UCSD-AML1 (cell line): ENCODE data around the gene ANKRD53.

Experiments used
- DNase-seq: peaks from one replicate; lab custom pipeline; 2025; ENCODE audit not compliant: unreplicated experiment; lab: John Stamatoyannopoulos, UW

The ANKRD53 gene, protein sequence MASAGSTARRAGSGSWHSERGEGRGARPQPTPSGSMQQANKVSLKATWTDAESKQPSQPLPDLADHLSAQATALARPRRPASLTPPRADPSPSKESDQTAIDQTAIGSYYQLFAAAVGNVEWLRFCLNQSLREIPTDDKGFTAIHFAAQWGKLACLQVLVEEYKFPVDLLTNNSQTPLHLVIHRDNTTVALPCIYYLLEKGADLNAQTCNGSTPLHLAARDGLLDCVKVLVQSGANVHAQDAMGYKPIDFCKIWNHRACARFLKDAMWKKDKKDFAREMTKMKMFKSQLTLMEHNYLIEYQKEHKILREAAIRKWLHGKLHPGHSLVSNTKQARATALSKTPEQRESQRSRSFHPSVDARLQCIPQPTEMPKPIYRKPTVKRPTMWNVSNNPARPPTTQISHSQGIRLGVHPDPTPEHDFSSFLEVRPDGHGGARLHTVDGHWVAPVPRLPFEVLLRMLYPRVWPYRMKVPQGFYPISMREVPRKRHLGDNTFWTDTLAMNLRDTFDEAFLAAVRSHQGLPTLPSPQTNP

DNA sequence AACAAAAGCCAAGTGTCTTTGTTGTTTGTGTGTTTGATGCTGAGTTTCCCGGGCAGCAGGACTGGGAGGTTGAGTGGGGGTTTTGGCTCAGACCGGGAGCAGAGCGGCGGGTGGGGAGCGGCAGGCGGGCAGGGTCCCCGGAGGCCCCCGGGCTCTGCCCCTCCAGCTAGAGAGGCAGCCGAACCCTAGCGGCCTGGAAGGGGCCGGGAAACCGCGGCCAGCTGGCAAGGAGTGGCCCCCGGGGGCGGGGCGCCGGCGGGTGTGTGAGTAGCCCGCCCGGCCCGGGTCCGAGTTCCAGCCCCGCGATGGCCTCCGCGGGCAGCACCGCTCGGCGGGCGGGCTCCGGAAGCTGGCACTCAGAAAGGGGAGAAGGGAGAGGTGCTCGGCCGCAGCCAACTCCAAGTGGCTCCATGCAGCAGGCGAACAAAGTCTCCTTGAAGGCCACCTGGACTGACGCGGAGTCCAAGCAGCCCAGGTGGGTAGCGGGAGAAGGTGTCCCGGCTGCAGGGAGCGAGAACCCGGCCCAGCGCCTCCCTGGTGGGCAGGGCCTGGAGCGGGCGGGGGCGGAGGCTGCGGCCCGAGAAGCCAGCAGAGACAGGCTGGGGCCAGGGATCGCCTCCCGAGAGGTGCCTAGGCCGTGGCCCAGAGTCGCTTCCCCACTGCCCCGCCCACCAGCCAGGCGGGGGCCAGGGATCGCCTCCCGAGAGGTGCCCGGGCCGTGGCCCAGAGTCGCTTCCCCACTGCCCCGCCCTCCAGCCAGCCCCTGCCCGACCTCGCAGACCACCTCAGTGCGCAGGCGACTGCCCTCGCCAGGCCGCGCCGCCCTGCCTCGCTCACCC, at the start of gene ANKRD53:
TSS of gene ANKRD53 (plus strand) at position 290 of the 839 bp plus-strand sequence. CDS start at position 306, 16 bp downstream.
- DNase-seq: no peak

DNA sequence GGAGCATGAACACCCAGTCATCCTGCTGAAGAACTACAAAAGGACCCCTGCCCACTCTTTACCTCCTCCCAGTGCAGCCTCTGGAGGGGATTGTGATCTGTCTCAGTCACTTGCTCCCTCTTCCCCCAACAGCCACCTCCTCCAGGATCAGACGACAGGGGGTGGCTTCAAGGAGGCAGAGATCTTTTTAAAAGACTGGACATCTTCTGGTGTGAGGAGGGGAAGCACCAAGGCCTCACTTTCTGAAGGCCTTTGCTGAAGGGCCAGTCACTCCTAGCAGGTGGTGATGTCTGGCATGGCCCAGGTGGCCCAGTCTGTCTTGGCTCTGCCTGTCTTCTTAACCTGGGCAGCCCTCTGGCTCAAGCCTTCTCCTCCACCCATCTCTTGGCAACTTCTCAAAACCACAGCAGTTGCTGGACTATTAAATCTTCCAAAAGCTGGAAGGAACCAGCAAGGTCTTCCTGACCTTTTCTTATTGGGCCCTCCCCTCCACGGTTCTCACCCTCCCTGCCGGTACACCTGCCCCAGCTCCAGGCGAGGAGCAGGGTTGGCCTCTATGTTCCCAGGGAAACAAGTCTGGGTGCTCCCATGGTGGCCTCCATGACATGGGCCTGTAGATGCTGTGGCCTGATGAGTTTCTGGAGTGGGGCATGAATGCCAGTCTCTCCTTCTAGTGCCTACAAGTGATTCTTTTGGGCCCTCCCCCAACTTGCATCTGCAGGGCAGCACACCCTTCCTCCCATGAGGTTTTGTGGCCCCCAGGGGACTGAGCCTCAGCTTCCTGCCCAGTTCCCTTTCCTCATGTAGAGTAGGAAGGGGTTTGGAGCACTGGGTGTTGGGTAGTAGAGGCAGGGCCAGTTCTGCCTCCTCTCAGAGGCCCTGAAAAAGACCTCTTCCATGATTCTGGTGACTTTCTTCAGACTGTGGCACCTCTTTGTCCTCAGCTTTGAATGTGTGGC, 47.8 kb upstream of the ANKRD53 start:
- no peak for DNase-seq

DNA sequence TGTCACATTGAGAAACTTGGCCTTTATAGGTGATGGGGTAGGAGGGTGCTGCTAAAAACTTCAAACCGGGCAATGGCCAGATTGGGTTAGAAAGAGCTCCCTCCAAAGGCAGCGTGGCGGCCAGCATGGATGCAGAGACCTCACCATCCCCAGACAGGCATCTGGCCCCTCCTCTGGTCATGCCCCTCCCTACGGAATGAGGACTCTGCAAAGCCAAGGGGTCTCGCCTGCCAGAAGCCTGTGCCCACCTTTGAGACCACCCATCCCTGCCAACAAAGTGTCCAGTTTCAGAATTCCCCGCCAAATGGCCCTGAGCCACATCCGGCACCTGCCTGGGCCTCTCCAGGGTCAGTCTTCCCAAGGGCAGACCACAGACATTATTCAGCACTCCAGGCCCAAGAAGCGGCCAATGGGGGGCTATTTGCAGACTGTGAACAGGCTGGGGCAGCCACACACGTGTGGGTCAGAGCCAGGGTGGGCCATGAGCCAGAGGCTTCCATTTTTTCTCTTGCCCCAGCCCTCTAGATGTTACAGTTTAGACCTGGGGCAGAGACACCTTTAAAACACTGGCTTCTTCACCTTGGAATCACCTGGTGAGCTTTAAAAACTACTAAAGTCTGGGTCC, 46.9 kb upstream of the ANKRD53 start:
- DNase-seq: no peak

DNA sequence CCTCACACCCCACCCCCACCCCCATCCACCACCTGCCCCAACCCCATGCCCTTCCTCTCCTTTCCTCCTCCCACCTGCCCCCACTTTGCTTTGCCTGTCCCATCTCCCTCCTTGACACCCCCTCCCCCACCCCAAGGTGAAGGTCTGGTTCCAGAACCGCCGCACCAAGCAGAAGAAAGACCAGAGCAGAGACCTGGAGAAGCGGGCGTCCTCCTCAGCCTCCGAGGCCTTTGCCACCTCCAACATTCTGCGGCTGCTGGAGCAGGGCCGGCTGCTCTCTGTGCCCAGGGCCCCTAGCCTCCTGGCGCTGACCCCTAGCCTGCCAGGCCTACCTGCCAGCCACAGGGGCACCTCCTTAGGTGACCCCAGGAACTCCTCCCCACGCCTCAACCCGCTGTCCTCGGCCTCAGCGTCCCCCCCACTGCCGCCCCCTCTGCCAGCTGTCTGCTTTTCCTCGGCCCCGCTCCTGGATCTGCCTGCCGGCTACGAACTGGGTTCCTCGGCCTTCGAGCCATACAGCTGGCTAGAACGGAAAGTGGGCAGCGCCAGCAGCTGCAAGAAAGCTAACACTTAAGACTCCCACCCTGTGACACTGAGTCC, 45.7 kb upstream of the ANKRD53 start:
- DNase-seq: no peak

DNA sequence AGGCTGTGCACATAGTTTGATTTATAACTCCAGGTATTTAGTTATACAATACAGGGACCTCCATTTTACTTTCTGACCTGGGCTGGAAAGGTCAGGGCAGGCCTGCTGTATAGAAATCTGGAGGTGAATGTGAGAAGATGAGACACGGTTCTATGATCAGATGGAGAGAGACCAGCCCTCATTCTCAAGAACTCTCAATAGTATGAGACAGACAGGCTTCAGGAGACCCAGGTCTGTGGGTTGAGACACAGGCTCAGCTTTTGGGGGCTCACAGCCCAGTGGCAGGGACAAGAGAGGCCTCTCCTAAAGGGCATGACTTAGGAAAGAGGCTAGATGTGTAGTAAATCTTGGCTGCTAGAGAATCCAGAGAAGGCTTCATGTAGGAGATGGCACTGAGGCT, 43.4 kb upstream of the ANKRD53 start:
- DNase-seq: no peak

DNA sequence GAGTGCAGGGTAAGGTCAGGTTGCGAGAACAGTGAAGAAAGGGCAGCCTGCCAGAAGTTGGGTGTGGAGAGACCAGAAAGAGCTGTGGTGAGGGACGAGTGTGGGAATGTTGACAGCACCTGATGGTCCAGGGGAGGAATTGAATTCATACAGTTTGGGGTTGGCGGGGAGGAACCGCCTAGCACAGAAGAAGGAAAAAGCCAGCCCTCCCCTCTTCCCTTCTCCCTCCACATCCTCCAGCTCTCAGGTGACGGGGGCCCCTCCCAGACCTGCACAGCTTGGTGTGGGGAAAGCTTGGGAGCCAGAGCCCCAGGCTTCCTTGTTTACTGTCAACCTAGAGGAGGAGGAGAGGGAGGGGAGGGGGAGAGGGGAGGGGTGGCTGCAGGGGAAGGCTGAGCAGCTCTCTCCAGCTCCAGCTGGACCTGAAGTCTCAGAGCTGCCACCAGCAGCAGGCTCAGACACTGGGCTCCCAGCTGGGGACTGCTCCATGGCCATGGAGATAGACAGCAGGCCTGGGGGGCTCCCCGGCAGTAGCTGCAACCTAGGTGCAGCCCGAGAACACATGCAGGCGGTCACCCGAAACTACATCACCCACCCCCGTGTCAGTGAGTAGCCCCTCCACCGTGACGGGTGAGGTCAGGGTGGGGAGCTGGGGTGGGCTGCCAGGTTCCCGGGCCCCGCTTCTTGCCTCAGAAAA, 42.8 kb upstream of the ANKRD53 start, which contains the start of gene ATP6V1B1:
TSS of gene ATP6V1B1 (plus strand) at position 433 of the 697 bp plus-strand sequence. CDS start at position 488, 55 bp downstream.
- DNase-seq: no peak

DNA sequence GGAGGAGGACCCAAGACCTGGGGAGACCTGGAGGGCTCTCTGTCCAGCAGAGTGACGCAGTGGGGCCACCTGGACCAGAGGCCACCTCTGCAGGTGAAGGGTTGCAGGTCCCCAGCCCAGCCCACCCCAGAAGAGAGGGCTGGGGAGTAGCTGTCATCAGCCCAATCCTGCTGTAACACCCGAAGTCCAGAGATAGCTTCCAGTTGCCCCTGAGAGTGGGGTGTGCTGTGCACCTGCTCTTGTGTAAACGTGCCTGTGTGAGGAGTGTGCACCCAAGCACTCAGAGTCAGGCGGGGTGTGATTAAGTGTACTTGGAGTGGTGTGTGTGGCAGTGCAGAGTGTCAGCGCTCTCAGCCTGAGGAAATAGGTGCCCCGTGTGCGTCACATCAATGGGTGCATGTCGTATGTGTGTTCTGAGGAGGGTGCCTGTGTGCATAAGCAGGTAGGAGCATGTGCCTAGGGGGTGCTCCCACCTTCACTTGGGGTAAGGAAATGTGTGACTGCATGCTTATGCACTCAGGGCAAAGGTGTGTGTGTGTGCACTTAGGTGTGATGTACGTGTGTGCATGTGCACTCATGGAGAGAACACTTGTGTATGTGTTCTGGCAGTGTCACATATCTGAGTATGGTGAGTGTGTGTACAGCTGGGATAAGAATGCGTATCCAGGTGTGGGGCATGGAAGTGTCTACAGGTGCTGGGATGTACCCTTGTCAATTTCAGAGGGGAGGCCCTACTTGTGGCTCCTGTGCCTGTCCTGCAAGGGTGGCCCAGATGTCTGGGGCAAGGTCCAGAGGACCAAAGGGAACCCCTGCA, 42.1 kb upstream of the ANKRD53 start:
- no peak for DNase-seq

DNA sequence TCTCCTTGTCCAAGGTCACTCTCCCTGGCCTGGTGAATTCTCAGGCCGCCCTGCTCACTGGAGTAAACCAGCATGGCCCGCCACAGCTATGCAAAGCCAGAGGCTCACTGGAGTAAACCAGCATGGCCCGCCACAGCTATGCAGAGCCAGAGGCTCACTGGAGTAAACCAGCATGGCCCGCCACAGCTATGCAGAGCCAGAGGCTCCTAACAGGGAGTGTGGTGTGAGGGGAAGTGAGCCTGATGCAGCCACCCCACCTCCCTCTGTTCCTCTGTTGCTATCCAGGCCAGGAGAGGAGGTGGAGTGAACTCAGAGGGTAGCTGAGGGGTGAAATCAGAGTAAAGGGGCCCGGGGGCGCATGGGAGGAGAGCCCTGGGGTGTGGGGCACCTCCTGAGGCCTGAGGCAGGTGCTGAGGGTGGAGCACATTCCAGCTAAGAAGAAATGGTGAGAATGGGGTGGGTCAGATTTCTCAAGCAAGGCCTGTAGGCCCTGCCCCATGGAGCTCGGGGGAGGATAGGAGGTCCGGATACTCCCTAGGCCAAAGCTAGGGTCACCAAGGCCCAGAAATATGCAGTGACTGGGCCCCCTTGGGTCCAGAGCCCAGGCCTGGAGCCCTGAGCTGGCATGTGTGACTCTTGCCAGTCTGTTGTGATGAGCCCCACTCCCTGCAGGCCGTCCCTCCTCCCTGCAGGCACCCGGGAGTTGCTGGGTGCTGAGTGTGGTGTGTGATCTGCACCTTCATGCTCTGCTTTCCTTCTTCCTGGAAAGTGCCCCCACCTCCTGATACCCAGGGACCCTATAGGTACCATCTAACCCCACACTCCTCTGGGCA, 41.2 kb upstream of the ANKRD53 start:
- DNase-seq: no peak

DNA sequence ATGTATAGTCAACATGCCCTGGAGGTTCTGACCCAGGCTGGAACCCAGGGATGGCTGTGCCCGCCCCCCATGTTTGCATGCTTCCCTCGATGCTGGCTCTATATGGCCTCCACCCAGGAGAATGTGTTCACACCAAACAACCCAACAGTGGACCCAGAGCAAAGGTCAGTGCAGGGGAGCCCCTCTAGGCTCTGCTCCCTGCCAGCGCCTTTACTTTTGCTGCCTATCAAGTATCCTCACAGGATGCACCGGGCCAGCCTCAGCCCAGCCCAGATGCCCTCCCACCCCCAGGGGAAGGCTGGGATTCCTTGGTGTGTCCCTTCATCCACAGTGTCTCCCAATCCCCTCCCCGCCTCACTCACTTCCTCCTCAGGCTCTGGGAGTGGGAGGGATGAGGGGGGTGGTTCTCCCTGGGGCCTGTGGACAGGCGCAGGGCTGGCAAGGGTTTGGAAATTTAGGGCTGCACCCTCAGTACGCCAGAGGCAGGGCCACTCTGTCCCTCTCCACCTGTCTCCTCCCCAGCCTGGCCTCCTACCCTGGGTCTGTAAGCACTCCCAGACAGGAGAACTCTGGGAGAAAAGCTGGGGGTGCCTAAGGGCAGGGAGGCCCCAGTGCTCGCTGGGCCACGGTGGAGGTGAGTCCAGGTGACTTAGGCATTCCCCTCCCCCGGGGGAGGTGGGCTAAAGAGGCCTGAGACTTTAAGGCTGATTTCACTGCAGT, 40.4 kb upstream of the ANKRD53 start:
- no peak for DNase-seq

DNA sequence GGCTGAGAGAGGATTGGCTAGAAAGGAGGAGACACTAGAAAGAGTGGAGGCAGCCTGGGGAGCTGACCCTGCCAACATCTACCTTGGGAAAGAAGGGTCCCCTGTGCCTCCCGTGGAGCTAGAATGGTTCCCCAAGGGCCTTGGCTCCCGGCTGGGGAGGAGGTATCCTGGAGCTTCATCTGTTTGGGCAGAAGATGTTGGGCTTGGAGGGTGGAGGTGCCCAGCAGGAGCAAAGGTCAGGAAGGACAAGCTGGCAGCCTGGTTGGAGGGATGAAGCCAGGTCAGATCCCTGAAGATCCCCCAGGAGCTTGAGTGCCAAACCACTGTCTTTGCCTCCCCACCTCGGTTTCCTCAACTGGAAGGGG, 39.9 kb upstream of the ANKRD53 start:
- no peak for DNase-seq

DNA sequence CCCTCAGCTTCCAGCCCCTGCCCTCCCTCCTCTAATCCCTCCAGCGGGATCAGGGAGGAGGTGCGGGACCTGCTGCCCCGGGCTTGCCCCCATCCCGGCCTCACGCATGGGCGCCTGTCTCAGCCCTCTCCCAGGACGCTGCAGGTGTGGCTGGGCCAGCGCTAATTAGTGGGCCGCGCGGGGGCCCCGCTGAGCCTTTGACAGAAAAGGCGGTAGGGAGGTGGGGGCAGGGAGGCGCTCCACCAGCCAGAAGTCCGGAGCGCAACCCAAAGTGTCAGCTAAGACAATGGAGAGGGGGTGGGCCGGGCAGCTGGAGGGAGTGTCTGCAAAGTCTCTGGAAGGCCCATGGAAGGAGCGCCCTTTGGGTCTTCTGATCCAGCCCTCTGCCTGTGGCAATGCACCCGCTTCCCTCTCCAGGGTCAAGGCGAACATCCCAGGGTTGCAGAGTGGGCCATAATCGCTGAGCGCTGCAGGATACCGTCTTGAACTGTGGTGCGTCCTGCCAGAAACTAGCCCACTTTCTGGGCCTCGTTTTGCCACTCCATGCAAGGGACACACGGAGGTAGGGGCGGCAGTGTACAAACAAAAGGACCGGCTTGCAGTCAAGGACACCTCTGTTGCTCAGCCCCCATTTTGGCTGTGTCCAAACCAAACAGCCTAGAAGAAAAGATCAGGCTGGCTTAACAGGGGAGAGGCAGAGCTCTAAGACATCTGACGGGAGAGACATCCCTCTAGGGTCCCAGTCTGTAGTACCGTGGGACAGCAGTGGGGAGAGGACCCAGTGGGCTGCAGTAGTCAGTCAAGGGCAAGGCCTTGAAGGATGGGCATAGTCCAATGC, 39.2 kb upstream of the ANKRD53 start:
- DNase-seq: no peak

DNA sequence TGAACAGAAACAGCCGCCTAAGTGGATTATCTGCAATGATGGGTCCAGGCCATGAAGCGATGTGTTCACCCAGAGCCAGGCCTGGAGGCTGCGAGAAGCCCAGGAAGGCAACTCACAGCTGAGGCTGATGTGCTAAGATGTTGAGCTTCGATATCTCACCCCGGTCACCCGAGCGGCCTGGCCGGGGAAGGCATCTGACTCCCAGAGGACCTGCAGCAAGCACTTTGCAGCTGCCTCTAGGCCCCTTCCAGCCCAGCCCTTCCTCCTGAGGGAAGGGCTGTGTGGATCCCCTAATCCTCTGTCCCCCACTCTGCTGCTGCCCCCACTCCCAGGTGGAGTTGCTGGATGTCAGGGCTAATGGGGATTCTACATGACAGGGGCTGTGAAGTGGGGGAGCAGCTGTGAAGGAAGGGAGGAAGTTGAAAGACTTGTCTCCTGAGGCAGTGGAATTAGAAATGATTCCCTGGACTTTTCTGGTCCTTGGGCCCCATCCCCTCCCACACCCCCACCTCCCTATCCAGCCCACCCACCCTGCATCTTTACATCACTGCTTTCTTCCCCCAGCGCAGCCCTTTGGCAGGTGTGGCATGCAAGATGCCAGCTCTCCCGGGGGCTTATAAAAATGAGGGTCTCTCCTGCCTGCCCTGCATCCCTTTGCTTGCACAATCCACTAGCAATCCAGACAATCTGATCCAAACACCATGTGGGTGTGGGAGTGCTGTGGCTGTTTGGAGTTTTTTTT, 38.4 kb upstream of the ANKRD53 start:
- no peak for DNase-seq

DNA sequence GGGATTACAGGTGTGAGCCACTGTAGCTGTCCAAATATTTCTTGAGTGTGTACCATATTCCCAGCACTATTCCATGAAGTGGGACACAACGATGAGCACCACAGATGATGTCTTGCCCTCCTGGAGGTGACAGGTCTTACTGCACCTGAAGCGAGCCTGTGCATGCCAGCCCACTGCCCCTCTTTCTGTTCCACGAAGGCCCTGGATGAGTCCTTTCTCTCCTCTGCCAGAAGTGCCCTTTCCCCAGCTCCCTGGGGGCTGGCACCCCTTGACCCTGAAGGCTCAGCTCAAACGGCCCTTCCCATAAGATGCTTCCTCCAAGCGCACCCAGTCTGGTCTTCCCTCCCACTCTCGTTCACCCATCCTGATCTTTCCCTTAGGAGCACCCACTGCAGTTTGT, 37.2 kb upstream of the ANKRD53 start:
- DNase-seq: no peak

DNA sequence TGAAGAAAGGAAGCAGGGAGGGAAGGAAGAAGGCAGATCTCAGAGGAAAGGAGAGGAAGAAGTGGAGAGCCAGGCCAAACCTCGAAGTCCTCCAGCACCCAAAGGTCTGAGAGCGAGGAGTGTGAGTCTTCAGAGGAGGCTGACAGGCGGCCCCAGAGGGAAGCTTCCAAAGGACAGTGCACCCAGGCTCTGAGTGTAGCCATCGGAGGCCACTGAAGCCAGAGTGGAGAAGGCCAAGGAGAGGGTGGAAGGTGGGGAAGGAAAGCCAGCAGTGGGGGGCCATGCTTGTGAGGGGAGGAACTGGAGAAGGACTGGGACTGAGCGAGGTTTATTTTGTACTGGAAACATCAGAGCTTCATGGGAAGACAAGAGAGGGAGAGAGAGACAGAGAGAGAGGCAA, 36.7 kb upstream of the ANKRD53 start:
- no peak for DNase-seq
